ENCODE measurements around the gene NOL8. TPM values are rescaled to one million over a fixed set of nuclear protein-coding genes. Genes with fewer than 3 reads are reported as not detected.

Gene NOL8
- total RNA-seq, 1 donor from 2014 or later: 35.6 TPM

DNA sequence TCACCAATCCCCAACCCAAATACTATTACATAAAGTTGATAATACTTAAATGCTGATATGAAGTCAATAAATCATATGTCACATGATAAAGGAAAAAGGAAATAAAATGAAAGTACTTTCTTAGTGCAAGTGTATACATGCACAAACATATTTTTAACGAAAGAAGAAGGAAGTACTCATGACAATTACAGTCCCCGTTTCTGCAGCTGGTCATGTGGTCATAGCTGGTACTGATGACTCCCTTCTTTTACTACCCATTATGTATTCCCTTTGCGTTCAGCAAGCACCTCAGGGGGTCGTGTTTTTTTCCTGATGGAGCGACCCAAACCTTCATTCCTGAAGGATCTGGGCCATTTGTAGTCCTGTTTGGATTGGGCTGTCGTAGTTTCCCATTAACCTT lies 27.9 kb upstream of the NOL8 start:
- Histone ChIP-seq H3K4me1 (peaks cover 7% of the 10 kb centered on the region), H3K27me3 (no peaks in the 10 kb centered on the region)
- intact Hi-C loops (cut with DNase I): no loop called here

GRCh38 chr9:92350740-92351133 lies 25.6 kb upstream of the NOL8 start:
- no peak overlapping the region for H3K4me3 ChIP-seq
- no peak for DNase-seq (ENCODE audit: extremely low spot score in 2 of 2)
- H3K27me3 ChIP-seq: no peaks in the 10 kb centered on the region
- H3K9me3 ChIP-seq: peaks cover 6% of the 10 kb centered on the region
- peaks cover 7% of the 10 kb centered on the region for H3K4me1 ChIP-seq
- peak overlapping the region; percentile 80 for H3K27ac ChIP-seq
- intact Hi-C loops (cut with DNase I): no loop called here
- H3K36me3 ChIP-seq: no peaks in the 10 kb centered on the region
- TF ChIP-seq POLR2AphosphoS5 (IDR thresholded peaks at IDR 0.05; ENCODE audit: insufficient read depth in 1 of 2, low read depth in 1 of 2) (no peak), POLR2A (IDR thresholded peaks at IDR 0.05) (no peak)
- TF ChIP-seq, protein P1, sequence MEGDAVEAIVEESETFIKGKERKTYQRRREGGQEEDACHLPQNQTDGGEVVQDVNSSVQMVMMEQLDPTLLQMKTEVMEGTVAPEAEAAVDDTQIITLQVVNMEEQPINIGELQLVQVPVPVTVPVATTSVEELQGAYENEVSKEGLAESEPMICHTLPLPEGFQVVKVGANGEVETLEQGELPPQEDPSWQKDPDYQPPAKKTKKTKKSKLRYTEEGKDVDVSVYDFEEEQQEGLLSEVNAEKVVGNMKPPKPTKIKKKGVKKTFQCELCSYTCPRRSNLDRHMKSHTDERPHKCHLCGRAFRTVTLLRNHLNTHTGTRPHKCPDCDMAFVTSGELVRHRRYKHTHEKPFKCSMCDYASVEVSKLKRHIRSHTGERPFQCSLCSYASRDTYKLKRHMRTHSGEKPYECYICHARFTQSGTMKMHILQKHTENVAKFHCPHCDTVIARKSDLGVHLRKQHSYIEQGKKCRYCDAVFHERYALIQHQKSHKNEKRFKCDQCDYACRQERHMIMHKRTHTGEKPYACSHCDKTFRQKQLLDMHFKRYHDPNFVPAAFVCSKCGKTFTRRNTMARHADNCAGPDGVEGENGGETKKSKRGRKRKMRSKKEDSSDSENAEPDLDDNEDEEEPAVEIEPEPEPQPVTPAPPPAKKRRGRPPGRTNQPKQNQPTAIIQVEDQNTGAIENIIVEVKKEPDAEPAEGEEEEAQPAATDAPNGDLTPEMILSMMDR (IDR thresholded peaks at IDR 0.05): no peak

More for the DNA sequence above, 27.9 kb upstream of the NOL8 start:
- Histone ChIP-seq H3K36me3 (no peaks in the 10 kb centered on the region), H3K9me3 (peaks cover 13% of the 10 kb centered on the region), H3K4me3 (no peak overlapping the region), H3K27ac (no peak overlapping the region)
- no peak for DNase-seq (ENCODE audit: extremely low spot score in 2 of 2)
- TF ChIP-seq POLR2AphosphoS5 (IDR thresholded peaks at IDR 0.05; ENCODE audit: insufficient read depth in 1 of 2, low read depth in 1 of 2) (no peak), POLR2A (IDR thresholded peaks at IDR 0.05) (no peak)
- TF ChIP-seq, protein P1 (IDR thresholded peaks at IDR 0.05): no peak

DNA sequence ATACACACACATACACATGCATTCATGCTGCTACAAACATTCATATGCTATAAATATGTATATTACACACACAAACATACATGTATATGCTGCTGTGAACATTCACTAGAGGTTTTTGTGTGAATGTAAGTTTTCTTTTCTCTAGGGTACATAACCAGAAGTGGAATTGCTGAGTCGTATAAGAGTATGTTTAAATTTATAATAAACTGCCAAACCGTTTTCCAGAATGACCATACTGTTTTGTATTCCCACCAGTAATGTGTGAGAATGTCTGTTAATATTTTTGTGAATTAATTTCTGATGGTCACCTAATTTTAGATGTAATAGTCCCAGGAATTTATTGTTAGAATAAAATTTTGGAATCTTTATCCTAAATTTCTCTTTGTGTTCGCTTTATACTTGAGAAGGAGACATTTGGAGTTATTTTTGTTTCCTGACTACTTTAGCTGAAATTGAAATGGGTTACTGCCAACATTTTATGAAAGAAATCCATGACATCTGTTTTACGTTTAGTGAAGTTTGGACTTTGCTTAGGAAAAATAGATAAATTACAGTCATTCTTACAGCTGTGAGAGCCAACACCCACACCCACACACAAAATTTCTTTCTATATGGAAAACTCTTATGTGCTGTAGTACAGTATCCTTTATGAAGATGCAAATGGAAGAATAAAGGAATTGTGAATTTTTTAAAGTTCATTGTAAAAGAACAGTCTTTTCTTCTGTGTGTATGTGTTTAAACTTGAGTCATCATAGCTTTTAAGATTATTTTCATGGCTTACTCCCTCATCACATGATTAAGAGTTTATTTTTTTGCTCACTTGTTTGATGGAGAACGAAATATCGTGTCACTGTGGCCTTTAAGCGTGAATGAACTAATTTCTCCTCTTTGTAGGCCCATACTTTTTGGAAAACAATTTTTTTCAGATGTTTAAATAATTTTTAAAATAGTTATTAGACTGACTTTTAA lies 24.9 kb upstream of the NOL8 start:
- intact Hi-C loops (cut with DNase I): loop anchor here (5.0 kb wide), 1 partner anchor 82 kb away; no protein-coding TSS in a partner anchor
- H3K27me3 ChIP-seq: no peaks in the 10 kb centered on the region

GRCh38 chr9:92345582-92345981 lies 20.4 kb upstream of the NOL8 start:
- Histone ChIP-seq H3K36me3 (no peaks in the 10 kb centered on the region), H3K4me3 (no peak overlapping the region), H3K27me3 (no peaks in the 10 kb centered on the region), H3K27ac (no peak overlapping the region), H3K9me3 (no peaks in the 10 kb centered on the region), H3K4me1 (peaks cover 1% of the 10 kb centered on the region)
- DNase-seq (ENCODE audit: extremely low spot score in 2 of 2): no peak
- intact Hi-C loops (cut with DNase I): loop anchor here (5.0 kb wide), 1 partner anchor 87 kb away; no protein-coding TSS in a partner anchor
- TF ChIP-seq POLR2A (IDR thresholded peaks at IDR 0.05) (no peak), POLR2AphosphoS5 (IDR thresholded peaks at IDR 0.05; ENCODE audit: insufficient read depth in 1 of 2, low read depth in 1 of 2) (no peak)

More for the DNA sequence above, 24.9 kb upstream of the NOL8 start:
- no peak for DNase-seq (ENCODE audit: extremely low spot score in 2 of 2)
- H3K4me1 ChIP-seq: peaks cover 7% of the 10 kb centered on the region
- no peak overlapping the region for H3K4me3 ChIP-seq
- TF ChIP-seq POLR2AphosphoS5 (IDR thresholded peaks at IDR 0.05; ENCODE audit: insufficient read depth in 1 of 2, low read depth in 1 of 2): no peak
- no peak for TF ChIP-seq POLR2A (IDR thresholded peaks at IDR 0.05)
- TF ChIP-seq, protein P1 (IDR thresholded peaks at IDR 0.05): no peak
- H3K9me3 ChIP-seq: peaks cover 2% of the 10 kb centered on the region
- no peaks in the 10 kb centered on the region for H3K36me3 ChIP-seq
- peak overlapping the region; percentile 80 for H3K27ac ChIP-seq

- no peak for DNase-seq (ENCODE audit: extremely low spot score in 2 of 2)
- Histone ChIP-seq H3K27me3 (no peaks in the 10 kb centered on the region), H3K4me3 (no peak overlapping the region), H3K9me3 (no peaks in the 10 kb centered on the region), H3K4me1 (no peaks in the 10 kb centered on the region), H3K27ac (peak overlapping the region; percentile 63), H3K36me3 (no peaks in the 10 kb centered on the region)
- no peak for TF ChIP-seq POLR2A (IDR thresholded peaks at IDR 0.05)
- TF ChIP-seq, protein P1 (IDR thresholded peaks at IDR 0.05): peak in 2 of 3 experiments; percentile 40 to 47
- TF ChIP-seq POLR2AphosphoS5 (IDR thresholded peaks at IDR 0.05; ENCODE audit: insufficient read depth in 1 of 2, low read depth in 1 of 2): no peak
- intact Hi-C loops (cut with DNase I): loop anchor here (5.0 kb wide), 1 partner anchor 289 kb away; no protein-coding TSS in a partner anchor
Observed at GRCh38 chr9:92342825-92343488, 17.8 kb upstream of the NOL8 start.
